KOPT-K1 (cell line): ENCODE data around the gene GPM6B.
"Not testable (repeated sequence)": the region's sequence is repeated elsewhere in the genome, so short reads cannot be mapped to it uniquely, and the experiment has no call there.

Experiments
- H3K27ac ChIP-seq: fragments of 200-600 bp; sonication (generic); 2 replicates; pipeline ENCODE4 v1.5.1; 2016; ENCODE audit warnings: antibody characterized with exemption, mild to moderate bottlenecking, low read depth, low read length; ENCODE audit not compliant: poor library complexity, severe bottlenecking
- H3K36me3 ChIP-seq: fragments of 200-600 bp; sonication (generic); 2 replicates; pipeline ENCODE4 v1.5.1; 2017; ENCODE audit warnings: antibody characterized with exemption, mild to moderate bottlenecking, low read length, moderate library complexity; ENCODE audit not compliant: insufficient read depth
- H3K9me3 ChIP-seq: fragments of 200-600 bp; sonication (generic); 2 replicates; pipeline ENCODE4 v1.5.1; 2017; ENCODE audit warnings: antibody characterized with exemption, low read length, mild to moderate bottlenecking; ENCODE audit not compliant: insufficient read depth, poor library complexity, severe bottlenecking

Gene GPM6B

DNA sequence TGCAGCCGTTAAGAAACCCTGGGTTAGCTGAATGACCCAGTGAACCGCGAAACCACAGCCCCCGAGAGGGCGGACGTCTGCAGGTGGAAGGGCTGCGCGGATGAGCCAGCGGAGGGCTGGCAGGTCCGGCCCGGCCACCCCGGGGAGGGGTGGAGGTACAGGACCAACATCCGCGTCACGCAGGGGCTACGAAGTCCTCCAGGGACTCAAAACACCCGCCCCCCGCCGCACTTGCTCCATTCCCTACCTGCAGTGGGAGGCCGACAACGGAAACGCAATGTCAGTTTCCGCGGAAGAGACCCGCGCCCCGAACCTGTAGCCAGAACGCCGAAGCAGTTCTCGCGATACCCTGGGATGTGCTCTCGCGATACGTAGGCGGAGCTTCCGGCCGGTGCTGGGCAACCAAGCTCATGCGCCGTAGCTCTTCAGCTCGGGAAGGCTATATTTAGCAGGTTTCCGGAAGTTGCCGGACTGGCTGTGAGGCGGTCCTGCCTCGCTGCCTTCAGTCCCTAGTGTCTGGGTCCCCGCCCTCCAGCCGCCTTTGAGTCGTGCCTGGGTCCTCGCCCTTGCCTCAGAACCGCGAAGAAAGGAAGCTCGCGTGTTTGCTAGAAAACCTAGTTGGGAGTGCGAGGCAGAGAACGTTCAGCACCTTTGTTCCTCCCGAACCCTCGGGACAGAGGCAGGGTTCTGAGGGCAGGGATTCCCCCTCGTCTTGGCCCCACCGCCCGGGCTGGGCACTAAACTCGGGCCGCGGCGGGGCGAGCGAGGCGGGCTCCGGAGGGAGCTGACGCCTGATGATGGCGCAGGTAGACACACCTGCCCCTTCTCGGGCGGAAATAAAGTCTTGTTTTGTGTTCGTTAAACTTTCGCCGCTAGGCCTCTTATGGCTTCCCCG is 82.4 kb downstream of the GPM6B start, which contains the start of the genes OFD1 and TRAPPC2:
Gene OFD1, plus strand, starts transcription at position 471 of the 895 bp plus-strand sequence. Its CDS starts 324 bp downstream, at position 795.
Gene TRAPPC2, minus strand, starts transcription at position 343 of the 895 bp plus-strand sequence. CDS start 14,657 bp downstream, outside the sequence.
- Histone ChIP-seq H3K27ac (peak within 1 kb of the TSS; percentile 93), H3K36me3 (peaks cover 14% of the 10 kb centered on the region)

GRCh38 chrX:13733506-13733905 is 83.4 kb downstream of the GPM6B start:
- Histone ChIP-seq H3K36me3 (peaks cover 4% of the 10 kb centered on the region; the same call in 1 of the 2 replicates), H3K27ac (peak overlapping the region; percentile 93), H3K9me3 (no peaks in the 10 kb centered on the region)

More for the DNA sequence above, 82.4 kb downstream of the GPM6B start, which contains the start of the genes OFD1 and TRAPPC2:
- H3K9me3 ChIP-seq: no peaks in the 10 kb centered on the region

DNA sequence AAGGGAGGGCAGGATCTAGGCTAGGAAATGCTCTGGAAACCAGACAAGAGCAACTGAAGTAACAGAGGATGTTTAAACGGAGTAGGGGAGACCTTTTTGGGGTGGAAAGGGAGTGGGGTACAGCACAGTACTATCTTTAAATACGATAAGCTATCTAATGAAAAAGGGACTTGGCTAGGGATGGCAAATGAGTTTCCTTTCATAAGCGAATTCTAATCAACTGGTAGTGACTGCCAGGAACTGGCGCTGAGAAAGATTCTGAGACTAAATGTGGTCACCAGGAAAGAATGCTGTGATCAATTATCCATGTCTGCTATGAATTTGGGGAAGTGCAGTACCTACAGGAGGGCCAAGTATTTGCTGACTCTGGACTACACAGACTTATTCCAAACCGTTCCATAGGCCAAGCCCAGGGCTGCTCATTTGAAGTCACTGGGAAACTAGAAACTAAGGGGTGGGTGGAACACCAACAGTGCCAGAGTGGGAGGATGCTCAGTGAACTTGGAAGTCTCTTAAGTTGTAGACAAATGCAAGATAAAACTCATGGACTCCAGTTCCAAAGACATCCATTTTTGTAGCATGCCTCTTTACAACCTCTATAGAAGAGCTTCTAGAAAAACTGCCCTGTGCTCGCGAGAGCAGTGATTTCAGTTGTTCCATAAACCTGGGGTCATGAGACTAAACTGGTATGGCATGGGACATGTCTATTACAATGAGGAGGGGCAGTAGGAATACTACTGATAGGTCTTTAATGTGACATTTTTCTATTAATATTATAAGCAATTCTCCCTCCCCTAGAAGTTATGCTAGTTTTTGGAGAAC is 84.4 kb downstream of the GPM6B start:
- Histone ChIP-seq H3K36me3 (peaks cover 3% of the 10 kb centered on the region; the same call in 1 of the 2 replicates), H3K9me3 (no peaks in the 10 kb centered on the region), H3K27ac (no peak overlapping the region)

GRCh38 chrX:13730523-13730922 is 86.4 kb downstream of the GPM6B start:
- H3K27ac ChIP-seq, H3K9me3 ChIP-seq, H3K36me3 ChIP-seq: not testable (repeated sequence)

GRCh38 chrX:13726583-13726982 is 90.3 kb downstream of the GPM6B start:
- peaks cover 10% of the 10 kb centered on the region; the same call in 1 of the 2 replicates for H3K36me3 ChIP-seq
- H3K27ac ChIP-seq, H3K9me3 ChIP-seq: not testable (repeated sequence)

DNA sequence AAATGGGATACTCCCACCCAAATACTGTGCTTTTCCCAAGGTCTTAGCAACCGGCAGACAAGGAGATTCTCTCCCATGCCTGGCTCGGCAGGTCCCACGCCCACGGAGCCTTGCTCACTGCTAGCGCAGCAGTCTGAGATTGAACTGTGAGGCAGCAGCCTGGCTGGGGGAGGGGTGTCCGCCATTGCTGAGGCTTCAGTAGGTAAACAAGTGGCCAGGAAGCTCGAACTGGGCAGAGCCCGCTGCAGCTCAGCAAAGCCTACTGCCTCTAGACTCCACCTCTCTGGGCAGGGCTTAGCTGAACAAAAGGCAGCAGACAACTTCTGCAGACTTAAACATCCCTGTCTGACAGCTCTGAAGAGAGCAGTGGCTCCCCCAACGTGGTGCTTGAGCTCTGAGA is 92.0 kb downstream of the GPM6B start:
- not testable (repeated sequence) for H3K9me3 ChIP-seq, H3K27ac ChIP-seq
- H3K36me3 ChIP-seq: peaks cover 25% of the 10 kb centered on the region; the same call in 1 of the 2 replicates

DNA sequence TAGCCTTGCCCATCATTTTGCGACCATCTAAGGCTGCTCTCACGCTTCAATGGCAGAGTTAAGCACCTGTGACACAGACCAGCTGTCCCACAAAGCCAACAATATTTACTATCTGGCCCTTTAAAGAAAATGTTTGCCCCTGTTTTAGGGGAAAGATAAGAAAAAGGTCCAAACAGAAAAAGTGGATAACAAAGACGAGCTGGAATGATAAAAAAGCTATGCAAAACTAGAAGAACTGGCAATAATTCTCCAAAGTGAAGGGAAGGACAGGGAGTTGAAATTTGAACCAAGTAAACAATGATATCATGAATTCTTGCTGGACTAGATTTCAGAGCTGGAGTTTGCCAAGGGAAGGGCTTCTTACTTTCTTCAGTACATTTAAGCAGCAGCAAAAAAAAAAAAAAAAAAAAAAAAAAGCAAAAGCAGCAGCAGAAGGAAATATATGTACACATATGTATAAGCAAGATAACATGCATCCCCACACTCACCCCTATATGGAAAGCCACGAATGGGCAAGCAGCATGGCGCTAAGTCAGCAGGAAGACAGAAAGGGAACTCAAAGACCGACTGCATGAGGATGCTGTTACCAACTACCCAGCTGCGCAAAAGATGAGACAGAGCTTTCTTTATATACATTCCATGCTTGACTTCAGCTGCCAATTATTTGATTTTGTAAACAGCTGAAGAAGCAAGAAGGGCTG is 94.9 kb downstream of the GPM6B start:
- peaks cover 51% of the 10 kb centered on the region for H3K36me3 ChIP-seq

GRCh38 chrX:13721371-13721770 is 95.5 kb downstream of the GPM6B start:
- no peak overlapping the region for H3K27ac ChIP-seq
- H3K9me3 ChIP-seq: no peaks in the 10 kb centered on the region
- peaks cover 55% of the 10 kb centered on the region for H3K36me3 ChIP-seq

More for the DNA sequence above, 94.9 kb downstream of the GPM6B start:
- Histone ChIP-seq H3K27ac (no peak overlapping the region), H3K9me3 (no peaks in the 10 kb centered on the region)
